COLO668 (cell line): ENCODE data around the gene PPP1R9A.

Experiments
- DNase-seq: peaks from one replicate; lab custom pipeline; 2025; ENCODE audit not compliant: unreplicated experiment; lab: John Stamatoyannopoulos, UW

The PPP1R9A gene

DNA sequence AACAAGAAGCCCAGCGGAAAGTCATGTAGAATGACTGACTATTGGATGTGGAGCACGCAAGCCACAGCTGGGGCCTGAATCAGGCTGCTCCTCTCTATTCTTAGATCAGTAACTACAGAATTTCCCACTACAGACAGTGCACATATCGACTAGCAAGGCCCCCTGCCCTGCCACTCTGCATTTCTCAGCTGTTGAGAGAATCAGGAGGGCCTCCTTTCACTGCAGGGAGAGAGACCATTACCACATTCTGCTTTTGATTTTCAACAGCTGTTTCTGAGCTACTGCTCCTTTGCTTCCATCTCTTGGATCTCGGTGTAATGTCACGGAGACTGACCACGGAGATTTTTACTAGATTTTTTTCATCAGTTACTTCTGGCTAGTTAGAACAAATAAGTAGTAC lies 343.2 kb downstream of the PPP1R9A start:
- DNase-seq: no peak

DNA sequence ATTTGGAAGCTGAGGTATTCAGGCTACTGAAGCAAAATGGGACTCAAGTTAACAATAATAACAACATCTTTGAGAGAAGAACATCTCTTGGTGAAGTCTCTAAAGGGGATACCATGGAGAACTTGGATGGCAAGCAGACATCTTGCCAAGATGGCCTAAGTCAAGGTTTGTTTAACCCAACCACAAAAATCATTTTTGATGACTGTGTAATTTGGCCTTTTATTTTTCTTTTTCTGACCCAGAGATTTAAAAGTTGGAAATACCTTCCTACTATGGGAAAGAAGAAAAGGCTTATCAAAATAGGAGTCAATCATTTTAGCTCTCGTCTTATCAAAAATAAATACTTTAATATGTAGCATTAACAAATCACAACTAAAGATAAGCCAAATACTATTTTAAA lies 344.6 kb downstream of the PPP1R9A start:
- no peak for DNase-seq

DNA sequence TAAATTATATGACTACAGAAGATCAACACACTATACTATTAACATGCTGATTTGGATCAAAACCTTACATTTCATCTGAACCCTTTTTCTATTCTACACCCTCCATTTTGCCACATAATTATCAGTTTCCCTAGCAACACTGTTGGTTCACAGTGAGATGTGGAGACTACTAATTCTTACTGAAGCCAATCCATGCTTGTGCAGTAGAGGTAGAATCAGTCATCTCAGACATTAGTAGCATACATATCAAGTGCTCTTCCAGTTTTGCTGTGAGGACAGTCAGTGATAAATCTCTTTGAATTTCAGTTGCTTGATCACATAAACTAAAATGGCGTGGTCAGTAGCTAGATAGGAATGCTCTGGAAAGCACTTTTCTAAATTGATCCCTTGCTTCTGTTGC lies 346.6 kb downstream of the PPP1R9A start:
- no peak for DNase-seq

DNA sequence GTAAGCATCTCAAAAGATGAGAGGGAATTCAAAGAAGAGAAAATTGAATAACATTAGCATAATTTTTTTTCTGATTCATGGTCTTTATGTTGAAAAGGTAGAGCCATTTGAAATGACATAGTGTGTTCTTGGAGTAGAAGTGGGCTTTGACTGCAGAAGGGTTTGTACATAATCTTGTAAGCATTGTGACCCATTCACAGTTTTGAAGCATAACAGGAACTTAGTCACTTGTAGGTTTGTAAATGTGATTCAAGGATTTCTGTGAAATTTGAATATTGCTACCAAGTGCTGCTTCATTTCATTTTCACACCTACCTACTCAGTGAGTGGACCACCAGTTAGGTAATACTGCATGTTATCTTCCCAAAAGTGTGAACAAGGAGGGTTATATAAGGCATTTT lies 348.3 kb downstream of the PPP1R9A start:
- DNase-seq: no peak

DNA sequence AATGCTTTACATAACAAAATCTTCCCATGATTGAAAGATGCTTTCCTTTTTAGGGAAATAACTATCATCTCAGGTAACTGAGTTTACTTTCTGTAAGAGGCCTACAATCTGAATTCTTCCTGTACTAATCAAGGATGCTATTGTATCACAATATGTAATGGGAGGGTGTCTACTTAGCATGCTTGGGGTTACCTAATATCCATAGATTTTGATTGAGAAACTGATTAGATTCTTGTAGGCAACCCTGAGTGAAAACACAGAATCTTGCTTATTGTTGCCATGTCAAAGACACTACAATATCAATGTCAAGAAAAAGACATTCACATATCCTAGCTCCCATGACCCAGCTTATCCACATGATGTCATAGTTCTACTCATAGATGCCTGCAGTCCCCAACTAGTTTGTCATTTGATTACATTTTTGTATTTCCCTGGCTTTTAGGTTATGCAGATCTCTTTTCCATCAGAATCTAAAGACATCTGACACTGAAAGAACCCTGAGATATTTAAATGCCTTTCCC lies 354.6 kb downstream of the PPP1R9A start:
- DNase-seq: no peak

DNA sequence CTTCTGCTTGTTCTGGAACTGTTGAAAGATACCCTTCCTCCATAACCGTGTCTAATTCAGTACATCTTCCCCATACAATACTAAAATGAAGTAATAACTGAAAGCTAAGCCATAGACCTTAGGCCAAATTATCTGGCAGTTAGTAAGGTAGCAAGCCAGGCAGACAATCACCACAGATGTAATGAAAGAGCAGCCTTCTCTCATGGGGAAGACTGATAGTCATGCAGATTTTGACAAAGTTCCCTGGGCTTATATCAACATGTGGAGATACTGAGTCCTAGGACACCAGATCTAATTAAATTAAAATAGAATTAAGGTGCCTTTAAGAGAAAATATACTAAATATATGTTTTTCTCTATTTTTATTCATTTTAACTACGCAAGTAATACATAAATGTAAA lies 355.5 kb downstream of the PPP1R9A start:
- no peak for DNase-seq

DNA sequence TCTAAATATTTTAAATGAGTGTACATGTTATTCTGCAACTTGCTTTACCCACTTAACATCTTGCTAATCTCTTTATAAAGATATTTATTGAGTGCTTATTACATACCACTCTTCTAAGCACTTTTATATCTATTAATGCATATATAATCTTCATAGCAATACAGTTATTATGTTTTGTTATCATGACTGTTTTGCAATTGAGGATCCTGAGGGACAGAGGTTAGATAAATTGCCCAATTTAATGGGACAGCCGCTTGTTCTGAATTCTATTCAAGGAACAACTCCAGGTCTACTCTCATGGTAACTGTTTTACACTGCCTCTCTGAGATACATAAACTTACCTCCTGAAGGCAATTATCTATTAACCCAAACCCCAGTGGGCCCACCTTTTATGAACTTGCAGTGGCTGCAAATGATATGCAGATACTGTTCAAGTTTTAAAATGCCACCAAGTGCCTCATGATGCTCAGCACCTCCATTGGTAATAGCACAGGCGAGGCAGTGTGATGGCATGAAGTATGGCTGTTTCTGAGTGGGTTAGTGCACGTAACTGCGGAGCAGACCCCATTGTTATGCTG lies 356.5 kb downstream of the PPP1R9A start:
- DNase-seq: no peak

DNA sequence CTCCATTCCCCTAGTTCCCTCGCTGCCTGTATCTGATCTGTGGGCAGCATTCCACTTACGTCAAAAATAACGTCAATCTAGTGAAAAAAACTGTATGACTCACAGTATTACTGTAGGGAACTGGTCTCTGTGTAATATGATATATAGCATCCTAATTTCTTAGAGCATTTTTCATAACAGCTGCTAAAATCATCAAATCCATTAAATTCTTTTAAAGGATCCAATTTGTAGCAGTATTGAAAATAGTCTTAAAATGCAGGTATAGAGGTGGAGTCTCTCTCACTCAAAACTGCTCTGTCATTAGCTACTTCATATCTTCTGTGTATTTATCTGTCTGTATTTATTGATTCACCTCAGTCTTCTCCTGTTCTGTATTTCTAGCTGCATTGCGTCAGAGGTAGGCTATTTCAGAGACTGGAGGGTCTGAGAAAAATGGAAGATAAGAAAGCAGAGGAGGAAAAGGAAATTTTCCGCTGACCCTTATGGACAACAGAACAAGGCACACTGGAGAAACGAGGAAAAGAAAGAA lies 357.0 kb downstream of the PPP1R9A start:
- DNase-seq: no peak

DNA sequence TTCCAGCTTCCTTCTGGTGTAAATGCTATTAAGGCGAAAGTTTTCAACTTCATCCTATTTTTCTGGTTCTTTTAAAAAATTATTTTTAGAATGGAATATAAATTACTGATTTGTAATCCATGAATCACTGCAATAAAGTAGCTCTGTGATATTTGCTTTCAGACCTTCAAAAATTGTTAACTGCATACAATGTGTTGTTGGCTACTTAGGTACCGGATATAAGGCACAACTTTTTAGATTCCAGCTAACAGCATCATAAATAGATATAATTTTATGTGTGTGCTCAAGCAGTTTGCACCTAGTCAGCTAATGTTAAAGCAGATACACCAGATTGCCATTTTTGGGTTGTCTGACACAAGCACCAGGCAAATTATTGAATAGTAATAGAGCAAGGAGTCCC lies 358.2 kb downstream of the PPP1R9A start:
- DNase-seq: no peak

DNA sequence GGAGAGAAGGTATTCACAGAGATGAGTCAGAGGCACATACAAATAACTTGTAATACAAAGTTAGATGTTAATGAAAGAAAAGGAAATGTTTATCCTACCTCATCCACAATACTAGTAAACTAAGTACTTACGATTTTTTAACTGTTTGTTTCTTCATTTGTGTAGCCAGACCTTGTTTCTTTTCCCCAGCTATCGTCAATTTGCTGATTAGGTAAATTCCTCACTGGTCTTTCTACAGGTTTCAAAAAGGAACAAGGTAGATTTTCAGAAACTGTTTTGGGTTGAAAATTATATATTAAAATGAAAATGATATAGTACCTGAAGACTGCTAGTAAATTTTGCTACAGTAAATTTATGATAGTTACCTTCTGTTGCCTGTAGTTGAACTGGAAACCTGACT lies 360.4 kb downstream of the PPP1R9A start:
- no peak for DNase-seq

DNA sequence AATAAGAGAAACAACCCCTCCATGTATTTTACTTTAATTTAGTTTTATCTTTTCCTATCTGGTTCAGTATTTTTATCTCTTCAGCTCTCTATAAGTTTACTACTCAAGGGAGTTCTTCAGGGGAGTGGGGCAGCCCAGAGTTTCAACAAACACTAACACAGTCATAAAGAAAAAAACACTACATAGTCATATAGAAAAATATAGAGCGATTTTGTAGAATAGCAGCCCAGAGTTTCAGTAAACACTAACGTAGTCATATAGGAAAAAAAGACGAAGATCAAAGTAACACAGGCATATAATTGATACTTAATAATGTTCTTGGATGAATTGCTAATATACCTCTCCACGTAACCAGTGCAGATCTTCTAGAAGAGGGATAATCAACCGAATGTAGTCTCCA lies 362.2 kb downstream of the PPP1R9A start:
- DNase-seq: no peak

DNA sequence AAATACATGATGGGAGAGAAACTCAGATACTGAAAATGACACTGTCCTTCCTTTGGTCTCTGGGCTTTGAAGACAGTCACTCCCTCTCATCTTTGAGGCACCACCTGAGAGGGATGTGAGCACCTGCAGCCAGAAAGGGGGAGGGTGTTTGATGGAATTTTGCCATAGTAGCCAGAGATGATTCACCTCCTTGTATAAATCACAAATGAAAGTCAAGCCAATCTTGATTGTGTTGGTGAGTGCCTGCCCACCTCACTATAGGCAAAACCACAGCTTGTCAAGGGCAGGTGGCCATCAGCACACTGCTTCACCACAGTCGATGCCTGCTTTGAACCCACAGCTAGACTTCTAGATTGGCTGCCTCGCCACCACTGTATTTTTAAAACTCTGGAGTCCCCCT lies 368.7 kb downstream of the PPP1R9A start:
- DNase-seq: no peak

DNA sequence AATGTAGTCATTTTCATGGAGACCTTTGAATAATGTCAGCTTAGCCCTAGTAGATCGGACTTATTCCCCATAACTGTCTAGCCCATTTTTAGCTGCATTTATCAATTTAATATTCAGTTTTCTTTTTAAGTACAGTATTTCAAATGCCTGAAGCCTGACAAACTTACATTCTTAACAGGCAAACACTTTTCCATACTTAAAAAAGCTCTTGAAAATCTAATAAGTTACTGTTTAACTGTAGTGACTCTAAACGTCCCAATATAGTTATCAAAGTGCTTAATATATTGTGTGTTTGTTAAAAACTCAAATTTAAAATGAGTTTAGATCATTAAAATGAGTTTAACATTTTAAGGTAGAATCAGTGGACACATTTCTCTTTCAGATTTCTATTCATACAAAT lies 372.0 kb downstream of the PPP1R9A start:
- DNase-seq: no peak

DNA sequence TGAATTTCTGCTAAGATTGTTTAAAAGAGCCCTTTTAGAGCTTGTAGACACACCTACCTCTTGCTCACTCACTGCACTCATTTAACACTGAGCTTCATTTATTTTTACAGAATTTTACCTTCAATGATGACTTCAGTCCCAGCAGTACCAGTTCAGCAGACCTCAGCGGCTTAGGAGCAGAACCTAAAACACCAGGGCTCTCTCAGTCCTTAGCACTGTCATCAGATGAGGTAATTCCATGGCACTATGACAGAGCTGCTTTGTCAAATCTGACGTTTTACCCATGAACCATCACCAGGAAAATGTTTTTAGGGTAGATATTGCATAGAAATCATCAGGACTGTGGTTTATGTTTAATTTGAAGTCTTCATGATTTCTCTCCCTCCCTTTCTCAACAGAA lies 378.7 kb downstream of the PPP1R9A start:
- DNase-seq: no peak

DNA sequence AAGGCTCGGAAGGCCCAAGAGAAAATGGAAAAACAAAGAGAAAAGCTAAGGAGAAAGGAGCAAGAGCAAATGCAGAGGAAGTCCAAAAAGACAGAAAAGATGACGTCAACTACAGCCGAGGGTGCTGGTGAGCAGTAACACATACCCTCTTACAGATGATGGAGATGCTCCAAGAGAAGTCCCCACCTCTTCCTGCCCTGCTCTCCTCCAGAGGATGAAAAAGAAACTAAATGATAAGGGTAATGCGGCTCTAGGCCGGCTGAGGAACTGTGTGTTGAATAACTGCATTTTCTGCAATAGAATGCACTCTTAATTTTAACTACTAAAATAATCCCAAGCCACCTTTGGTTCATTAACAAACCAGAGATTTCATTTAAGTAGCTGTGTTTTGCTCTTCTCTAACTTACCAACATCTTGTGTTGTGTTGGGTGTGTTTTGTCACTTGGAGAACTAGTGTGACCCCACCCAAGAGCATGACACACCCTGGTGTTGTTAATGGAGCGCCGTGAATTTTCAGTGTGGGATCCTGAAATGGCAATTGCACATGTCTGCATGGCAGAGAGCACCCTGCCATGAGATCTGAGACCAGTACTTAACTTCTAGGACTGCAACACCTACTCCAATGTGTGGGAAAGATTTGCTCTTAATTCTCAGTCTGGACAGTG lies 382.9 kb downstream of the PPP1R9A start:
- DNase-seq: no peak

DNA sequence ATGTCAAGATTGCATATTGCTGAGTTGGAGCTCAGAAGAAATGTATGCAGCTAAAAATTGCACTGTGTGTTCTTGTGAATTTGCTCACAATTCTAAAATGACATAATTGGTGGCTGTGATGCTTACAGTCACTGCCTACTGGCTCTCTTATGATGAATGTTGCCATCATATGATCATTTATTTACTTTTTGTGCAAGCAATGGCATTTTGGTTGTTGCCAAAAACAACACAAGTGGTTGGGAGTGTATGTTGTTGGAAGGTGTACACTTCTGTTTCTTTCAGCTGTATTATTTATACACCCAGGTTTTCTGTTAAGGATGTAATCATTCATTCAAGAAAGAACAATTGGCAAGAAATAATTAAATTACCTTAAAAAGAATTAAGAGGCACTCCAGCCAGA lies 388.0 kb downstream of the PPP1R9A start:
- no peak for DNase-seq

DNA sequence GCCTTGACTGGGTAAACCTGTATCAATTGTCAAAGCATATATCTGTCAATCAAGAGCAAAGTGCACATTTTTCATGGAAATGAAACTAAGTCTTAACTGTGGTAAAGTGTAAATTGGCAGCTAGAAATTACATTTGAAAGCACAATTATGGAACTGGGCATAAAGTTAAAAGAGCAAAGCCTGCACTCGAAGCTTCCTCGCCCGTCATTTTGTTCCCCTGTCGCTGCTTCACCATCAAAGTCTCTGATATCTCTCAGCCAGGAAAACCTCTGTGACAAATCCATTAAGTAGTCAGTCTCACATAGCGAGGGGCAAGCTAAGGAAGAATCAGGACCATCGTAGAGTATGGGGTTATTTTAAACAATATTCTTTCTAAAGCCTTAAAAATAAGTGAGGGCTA lies 389.1 kb downstream of the PPP1R9A start:
- no peak for DNase-seq

DNA sequence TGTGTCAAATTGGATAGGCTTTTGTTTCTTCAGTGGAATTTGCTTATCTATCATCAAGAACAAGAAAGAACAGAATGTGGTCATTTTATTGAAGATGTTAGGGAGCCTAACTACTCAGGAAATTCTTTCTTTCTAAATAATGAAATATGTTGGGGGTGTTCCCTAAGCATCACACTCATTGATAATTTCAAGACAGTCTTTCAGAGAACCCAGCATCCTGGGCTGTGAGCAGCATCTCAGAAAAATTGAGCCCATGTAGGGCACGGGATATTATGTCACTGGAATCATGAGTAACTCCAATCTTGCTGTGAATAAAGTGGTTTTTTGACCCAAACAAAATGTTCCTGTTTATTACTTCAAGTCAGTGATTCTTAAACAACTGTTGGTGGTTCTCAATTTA lies 389.6 kb downstream of the PPP1R9A start:
- DNase-seq: no peak

DNA sequence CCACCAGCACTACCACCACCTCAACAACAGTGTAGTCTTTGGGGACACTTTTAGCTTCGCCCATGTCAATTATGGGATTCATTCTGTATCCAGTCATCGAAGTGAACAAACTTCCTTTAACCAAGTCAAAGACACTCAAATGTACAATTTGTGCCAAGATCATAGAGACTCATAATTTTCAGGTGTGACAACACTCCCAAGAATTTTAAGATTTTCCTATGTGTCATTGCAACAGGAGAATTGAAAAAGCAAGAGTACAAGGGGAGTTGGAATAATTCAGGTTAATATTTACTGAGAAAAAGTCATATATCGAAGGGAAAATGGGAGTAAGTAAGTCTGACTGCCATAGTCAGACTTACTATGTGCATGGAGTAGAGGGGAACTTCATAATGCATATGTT lies 390.7 kb downstream of the PPP1R9A start:
- no peak for DNase-seq

DNA sequence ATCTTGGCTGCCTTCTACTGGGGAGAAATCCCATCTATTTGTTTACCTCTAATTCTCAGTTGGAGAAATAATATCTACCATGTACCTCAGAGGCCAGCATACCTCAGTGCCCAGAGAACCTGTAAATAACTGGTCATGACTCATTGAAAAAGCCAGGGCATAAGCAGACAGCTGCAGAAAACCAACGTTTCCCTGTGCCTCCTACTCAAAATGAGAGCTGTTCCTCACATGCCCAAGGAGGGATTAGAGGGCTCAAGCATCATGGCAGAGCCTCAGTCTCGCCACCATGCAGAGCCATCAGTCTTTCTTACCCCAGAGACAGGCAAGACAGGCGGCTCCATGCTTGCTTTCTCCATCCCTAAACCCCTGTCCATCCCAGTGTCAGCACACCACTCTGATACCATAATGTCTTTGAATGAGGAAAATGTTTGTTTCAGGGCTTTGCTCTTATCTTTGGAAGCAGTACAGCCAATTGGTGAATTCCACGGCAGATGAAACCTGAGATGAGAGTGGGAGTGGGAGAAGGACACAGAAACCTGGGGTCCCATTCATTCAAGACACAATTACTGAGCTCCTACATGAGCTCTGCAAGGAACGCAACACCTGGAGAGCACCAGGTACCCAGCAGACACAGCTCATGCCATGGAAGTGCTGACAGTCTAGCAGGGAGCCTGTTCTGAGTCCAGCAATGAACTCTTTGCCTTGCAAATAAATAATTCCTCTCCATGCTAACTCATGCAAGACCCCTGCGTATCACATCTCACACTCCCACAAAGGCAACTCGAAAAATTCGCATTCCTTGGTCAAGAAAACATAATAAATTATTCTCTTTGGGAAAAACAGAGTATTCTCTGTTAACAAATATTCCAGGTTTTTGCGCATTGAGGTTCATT lies 395.9 kb downstream of the PPP1R9A start:
- no peak for DNase-seq

DNA sequence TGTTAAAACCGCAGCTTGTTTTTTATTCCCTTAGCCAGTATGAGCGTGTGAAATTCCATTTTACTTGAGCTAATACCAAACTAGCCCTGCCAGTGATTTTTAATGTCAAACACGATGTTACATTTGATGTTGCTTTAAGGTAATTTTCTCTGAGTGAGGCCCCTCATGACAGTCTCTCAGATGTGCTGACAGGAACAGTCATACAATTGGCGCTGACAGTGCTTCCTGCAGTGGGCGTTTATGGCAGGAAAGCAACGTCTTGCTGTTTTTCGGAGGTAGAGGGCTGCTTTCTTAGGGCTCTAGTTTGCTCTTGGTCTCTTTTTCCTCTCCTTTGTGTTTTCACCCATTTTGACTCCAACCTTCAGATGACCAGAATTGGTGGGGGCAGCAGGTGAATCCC lies 397.6 kb downstream of the PPP1R9A start:
- no peak for DNase-seq

DNA sequence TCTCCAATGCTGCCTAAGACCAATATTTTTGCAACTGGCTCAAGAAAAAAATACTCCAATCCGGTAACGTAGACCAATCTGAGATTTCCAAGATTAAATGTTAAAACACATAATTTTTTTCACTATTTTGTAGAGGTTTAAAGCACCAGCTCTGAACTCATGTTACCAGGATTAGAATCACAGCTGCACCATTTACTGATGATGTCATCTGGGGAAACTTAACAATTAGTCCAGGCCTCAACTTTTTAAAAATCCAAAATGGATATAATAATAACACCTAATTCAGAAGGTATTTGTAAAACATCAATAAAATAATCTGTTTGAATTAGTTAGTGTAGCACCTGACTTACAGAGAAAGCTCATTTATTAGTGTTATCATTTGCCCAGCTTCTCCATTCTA lies 402.6 kb downstream of the PPP1R9A start:
- DNase-seq: no peak
